Upper lobe of left lung (tissue), 4 donors: Measurements from ENCODE around the gene GRIN2A.

Experiments used
- CTCF ChIP-seq, 6 experiments: fragments of 450-650 bp in 4 of 6; fragments of 200-600 bp in 2 of 6; sonication (generic) in 2 of 6; IDR thresholded peaks; one replicate each; pipeline ENCODE4 v1.5.1; 2016 to 2019; ENCODE audit warnings: antibody characterized with exemption in 6 of 6
- EP300 ChIP-seq, 4 donors: sonication (generic); formaldehyde crosslinking; IDR thresholded peaks; one replicate each; pipeline ENCODE4 v1.5.1; 2017; ENCODE audit warnings: antibody characterized with exemption in 4 of 4, control low read depth in 2 of 4
- POLR2A ChIP-seq, 4 donors: fragments of 450-650 bp; IDR thresholded peaks; one replicate each; pipeline ENCODE4 v1.5.1; 2016 to 2017; ENCODE audit warnings: antibody characterized with exemption in 4 of 4, mild to moderate bottlenecking in 2 of 4
- POLR2AphosphoS5 ChIP-seq, 2 donors: sonication (generic); formaldehyde crosslinking; IDR thresholded peaks; one replicate each; pipeline ENCODE4 v1.5.1; 2017; ENCODE audit warnings: antibody characterized with exemption in 2 of 2

GRCh38 chr16:9793623-9794022, 388.6 kb downstream of the GRIN2A start:
- TF ChIP-seq CTCF (IDR thresholded peaks at IDR 0.05), result no peak
- TF ChIP-seq POLR2A (IDR thresholded peaks at IDR 0.05), result no peak
- no peak for TF ChIP-seq POLR2AphosphoS5 (IDR thresholded peaks at IDR 0.05)
- no peak for TF ChIP-seq EP300 (IDR thresholded peaks at IDR 0.05)
